ENCODE results near the gene HEPACAM2.

Gene HEPACAM2

DNA sequence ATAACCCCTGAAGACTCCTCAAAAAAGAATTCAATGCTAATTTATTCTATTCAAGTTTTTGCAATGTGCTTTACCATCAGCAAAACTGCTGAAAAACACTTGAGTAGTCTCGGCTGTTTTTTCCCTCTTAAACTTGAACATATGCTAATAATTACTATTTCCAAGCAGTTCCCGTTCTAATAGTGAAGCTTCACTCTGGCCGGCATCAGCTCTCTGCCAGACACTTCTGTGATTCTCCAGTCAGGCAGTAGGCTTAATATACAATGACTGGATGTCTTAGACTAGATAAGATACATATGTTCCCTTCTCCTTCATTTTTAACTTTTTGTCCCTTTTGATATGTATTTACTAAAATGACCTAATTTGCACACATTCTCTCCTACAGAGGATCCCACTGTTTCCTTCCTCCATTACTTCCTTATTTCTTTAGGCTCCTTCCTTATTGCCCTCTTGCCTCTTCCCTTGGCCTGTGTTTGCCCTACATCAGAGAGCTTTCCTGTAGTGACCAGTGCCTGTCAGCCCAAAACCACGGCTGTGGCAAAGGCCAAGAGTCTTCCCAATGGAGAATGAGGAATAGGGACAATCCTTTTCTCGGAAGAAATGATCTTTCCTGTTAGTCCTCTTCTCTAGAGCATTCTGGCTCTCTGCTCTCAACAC lies 23.5 kb downstream of the HEPACAM2 start:
- DNase-seq, result no peak

DNA sequence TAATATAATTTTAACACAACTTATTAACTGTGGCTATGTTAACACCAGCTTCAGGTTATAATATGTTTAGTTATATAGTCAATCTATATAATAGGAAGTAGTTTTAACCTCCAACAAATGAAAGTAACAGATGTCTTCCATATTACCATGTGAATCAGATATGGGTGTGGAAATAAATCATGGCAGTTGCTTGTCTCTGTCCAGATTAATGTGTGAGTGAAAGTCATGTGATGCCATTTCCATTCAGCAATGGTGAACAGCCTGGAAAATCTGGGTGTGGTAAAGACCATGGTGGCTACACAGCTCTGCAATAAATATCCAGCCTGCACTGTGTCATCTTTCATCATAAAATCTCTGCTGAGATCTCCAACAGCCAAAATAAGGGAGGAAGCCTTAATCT lies 27.8 kb downstream of the HEPACAM2 start:
- DNase-seq, result no peak

DNA sequence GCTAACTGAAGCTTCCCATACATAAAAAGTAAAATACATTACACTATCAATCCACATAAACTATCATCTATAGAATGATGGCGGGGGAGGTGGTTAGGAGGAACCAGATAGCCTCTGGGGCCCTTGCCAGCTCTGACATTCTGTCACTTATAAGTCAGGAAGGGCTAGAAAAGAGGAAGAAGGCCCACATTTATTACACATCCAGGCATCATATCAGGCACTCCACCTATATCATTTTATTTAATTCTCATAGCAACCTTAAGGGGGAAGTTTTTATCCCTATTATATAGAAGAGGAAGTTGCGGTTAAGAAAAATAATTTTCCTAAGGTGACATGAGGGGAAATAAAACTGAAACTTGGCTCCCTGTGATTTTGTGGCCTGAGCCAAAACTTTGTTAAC lies 29.9 kb downstream of the HEPACAM2 start:
- no peak for DNase-seq

DNA sequence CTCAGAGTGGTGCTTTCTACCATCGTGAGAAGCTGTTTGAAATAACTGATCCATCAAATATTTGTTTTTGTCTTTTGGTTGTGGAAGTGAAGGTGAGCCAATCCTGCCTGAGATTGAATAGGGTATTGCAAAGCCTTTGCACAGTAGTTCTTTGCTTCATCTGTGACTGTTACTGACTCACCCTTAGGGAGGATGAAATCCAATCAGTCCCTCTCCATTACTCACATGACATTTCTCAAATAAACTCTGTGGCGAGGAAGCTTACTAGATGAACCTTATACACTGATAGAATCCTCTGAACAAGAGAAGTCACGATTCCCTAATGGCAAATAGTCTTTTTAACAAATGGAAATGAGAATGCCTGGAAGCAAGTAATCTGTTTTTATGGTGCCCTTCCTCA lies 31.9 kb downstream of the HEPACAM2 start:
- DNase-seq, result no peak

DNA sequence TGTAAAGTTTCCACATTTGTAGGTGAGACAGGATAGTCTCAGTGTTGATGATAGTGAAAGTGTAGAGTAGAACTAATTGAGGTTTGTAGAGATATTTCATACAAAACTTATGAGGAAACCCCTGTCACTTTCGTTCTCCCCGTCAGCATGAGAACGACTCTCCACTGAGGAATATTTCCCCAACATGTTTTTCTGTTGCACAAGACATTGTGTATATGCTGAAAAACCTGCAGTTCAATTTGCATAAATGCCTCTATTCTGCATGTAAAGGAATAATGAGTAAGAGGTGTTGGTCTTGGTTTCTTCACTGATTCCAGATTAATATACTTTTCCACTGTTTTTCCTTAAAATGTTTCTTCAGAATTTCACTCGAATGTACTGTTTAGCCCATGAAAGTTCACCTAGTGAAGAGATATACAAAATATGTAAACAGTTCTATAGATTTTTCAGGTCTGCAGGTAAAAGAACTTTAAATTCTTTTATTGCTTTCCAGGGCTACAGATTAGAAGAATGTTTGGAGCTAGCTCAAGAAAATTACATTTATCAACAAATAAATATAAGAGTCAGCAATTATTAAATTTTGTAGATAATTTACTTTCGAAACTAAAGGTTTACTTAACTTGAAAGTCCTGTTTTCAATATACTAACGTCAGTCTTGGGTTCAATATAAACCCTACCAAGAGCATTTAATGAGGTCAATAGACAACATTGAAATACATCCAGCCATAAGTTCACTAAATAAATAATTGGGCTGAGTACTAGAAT lies 37.2 kb downstream of the HEPACAM2 start:
- no peak for DNase-seq

DNA sequence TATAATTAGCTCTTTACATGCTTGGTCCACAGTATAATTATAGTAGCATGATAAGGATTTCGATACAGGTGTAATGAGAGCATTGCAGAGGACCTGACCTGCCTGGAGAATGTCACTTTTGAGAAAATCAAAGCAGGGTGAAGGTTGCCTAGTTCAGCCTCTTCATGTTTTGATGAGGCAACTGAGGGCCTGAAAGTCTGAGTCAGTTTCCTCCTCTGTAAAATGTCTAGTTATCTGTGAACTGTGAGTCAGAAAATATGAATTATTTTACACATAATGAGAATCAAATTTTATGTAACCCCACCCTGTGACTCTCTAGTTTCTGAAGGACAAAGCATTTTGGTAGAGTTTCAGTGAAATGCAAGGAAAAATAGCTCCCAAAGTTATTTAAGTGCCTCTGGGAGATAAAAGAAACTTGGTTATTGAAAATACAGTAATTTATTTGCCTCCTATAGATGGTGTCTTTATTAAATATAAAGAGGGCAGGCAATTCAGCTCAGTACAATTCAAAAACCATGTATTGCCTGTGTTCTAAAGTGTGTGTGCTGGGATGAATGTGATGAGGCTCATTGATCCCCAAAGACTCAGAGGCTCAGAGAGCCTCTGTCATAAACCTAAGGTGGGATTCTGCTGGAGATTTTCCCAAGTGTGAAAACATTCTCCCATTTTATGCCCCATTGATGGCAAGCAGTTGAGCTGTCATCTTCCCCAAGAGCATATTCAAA lies 40.8 kb downstream of the HEPACAM2 start:
- DNase-seq, result no peak

DNA sequence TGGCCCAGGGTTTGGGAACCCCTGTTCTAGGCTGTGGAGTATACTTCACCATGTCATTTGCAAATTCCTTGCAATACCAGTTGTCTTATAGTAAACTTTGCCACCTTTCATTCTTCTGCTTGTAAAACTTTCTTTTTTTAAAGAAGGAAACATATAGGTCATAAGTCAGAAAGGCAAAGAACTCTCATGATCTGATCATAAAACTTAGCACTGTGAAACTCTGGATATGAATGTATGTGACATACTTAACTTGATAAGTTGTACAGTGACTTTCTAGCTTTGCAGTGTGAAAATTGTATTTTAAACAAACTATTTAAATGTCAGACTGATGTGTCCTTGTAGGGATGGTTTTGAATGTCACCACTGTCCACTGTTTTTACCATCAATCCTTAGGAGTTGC lies 47.1 kb downstream of the HEPACAM2 start:
- no peak for DNase-seq

DNA sequence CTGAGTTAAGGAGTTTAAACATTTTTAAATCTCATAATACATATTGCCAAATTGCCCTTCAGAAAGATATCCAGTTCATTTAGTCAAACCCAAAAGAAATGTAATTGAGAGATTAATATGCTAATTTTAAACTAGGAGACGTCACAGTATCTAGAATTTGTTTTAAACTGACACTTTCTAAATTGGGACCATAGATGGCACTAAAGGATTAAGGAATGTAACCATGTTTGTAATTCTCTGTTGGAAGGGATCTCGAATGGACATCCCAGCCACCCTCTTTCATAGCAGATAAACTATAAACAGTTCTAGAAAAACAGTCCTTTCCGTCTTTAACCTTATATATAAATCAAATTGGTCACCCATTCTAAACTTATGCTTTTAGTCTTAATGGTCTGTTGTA lies 48.1 kb downstream of the HEPACAM2 start:
- DNase-seq, result no peak

DNA sequence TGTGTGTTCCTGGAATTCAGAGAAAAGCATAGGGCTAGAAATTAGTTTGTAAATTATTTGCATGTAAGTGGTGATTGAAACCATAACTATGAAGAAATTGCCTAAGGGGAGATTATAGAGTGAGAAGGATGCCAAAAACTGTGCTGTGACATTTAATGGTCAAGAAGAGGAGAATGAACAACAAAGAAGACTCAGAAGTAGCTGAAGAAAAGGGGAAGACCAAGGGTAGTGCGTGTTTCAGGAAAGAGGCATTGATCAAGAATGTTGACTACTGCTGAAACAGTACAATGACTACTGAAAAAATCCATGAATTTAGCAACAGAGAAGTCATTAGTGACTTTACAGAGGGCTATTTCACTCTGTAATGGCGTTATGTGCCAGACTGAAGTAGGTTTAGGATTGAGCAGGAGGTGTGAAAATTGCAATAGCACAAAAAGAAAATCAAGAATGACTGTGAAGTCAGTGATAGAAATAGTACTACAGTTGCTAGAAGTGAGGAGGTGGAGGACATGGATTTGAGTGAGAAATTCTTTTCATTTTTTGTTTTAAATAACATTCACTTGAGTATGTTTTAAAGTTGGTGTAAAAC lies 49.2 kb downstream of the HEPACAM2 start:
- DNase-seq, result no peak

DNA sequence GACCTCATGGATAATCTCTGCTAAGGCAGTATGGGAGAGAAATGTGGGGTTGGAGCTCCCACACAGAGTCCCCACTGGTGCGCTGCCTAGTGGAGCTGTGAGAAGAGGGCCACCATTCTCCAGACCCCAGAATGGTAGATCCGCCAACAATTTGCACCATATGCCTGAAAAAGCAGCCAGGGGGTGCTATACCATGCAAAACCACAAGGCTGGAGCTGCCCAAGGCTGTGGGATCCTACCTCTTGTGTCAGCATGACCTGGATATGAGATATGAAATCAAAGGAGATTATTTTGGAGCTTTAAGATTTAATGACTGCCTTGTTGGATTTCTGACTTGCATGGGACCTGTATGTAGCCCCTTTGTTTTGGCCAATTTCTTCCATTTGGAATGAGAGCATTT lies 51.0 kb downstream of the HEPACAM2 start:
- DNase-seq, result no peak

DNA sequence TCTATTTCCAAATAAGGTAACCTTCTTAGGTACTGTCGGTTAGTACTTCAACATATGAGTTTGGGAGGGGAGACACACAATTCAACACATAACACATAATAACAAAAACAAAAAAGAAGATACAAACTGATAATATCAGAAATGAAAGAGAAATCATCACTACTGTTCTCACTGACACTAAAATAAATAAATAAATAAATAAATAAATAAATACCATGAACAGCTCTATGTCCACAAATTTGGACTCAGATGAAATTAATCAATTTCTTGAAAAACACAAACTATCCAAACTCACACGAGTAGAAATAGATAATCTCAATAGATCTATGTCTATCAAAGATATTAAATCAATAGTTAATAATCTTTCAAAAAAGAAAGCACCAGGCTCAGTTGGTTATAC lies 53.6 kb downstream of the HEPACAM2 start:
- DNase-seq, result no peak

DNA sequence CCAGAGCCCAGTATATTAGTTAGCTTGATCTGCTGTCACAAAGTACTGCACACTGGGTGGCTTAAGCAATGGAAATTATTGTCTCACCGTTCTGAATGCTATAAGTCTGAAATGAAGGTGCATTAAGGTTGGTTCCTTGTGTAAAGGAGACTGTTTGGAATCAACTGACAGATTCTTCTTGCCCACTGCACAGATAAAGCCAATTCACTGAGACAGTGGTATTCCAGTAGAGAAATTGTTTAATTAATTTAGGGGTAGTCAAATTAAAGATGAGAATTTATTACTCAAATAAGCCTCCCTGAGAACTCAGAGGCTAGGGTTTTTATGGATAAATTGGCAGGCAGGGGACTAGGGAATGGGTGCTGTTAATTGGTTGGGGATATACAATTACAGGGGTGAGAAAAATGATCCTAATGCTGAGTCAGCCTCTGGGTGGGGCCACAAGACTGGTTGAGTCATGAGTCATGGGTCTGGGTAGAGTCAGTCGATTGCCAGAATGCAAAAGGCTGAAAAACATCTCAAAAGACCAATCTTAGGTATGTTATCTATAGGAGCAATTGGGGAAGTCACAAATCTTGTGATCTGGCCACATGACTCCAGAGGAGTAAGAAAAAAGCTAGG lies 54.6 kb downstream of the HEPACAM2 start:
- DNase-seq, result no peak

DNA sequence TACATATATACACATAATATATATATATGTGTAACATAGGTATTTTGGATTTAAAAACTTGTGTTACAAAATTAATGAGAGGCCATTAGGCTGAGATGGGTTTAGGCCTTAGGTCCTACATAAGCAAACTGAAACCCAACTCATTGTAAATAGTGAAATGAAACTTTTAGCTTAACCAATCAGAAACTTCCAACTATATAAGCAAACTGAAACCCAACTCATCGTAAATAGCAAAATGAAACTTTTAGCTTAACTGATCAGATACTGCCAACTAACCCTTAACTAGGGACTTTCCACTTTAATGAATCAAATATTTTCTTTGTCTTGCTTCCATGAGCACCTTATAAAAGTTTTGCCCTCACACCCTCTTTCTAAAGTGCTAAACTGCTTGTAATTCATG lies 60.8 kb downstream of the HEPACAM2 start:
- DNase-seq, result no peak

DNA sequence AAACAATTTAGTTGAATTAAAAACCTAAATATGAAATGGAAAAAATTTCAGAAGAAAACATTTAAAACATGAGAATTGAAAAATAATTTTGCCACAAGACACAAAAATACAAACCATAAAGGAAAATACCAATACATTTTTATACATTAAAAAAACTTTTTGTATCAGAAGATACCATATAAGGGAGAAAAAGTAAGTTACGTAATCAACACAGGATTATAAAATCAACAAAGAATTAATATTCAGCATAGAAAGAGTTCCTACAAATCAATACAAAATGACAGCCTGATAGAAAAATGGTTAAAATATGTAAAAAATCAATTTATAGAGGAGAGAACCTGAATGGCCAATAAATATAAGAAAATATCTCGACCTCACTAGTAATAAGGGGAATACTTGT lies 61.5 kb downstream of the HEPACAM2 start:
- no peak for DNase-seq

DNA sequence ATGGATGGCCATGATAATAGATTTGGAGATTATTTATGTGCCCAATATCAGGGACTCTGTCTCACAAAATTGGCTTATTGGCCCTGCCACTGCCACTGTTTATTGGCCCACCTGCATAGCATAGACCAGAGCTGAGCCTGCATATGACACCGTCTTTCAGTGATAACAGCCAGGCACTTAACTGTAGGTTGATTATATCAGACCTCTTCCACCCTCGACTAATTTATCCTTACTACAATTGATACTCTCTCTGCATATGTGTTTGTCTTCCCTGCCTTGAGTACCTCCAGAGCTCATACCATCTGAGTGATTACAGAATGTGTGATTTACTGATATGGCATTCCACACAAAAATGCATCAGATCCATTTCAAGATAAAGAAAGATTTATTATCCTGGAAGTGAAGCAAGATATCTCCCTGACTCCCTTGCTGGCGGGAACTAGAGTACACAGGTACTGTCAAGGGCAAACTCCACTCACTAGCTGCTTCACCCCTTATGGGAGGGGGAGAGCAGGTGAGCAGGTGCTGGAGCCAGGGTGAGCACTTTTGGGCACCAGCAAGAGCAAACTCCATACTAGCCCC lies 65.0 kb downstream of the HEPACAM2 start:
- no peak for DNase-seq

DNA sequence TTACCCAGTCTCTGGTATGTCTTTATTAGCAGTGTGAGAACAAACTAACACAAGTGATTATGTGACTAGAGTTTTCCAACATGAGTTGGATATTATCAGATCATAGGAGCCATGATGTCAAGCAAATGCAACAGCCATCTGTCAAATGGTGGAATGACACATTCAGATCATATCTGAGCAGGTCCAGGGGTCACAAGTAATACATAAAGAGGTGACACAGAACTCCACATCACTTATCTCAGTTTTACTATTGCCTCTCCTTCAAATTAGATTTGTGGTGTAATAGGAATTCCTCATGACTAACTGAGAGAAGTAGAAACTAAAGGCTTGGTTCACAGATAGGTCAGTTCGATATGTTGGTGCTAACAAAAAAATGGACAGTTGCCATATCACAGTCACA lies 65.9 kb downstream of the HEPACAM2 start:
- DNase-seq, result no peak

DNA sequence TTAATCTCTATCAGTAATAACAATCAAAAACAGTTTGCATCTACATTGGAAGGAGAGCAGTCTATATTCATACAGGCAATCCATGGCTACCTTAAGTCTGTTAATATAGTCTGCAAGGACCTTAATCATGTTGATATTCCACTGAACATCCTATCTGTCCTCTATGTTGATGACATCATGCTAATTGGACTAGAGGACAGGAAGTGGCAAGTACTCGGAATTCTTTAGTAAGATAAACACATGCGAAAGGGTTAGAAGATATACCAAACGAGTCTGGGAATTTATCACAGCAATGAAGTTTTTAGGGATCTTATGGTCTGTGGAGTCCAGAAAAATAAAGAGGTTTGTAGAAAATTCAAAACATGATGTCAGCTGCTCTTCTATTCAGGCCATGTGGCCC lies 66.8 kb downstream of the HEPACAM2 start:
- DNase-seq, result no peak

DNA sequence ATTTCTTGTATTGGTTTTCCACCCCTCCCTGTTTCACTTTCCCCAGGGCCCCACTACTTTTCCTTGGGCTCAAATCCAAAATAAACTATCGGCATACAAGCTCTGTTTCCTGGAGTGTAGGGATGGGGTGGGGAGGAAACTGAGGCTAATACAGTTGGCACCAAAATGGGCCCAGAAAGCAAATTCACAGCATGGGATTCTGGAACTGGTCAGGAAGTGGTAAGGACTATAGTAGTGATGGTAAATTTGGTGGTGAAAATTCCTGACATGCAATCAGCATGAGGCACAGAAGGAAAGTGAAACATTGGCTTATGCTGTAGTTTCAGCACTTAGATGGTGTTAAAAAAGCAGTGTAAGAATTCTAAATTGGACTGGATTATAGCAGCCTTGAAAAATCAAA lies 69.4 kb downstream of the HEPACAM2 start:
- DNase-seq, result no peak

DNA sequence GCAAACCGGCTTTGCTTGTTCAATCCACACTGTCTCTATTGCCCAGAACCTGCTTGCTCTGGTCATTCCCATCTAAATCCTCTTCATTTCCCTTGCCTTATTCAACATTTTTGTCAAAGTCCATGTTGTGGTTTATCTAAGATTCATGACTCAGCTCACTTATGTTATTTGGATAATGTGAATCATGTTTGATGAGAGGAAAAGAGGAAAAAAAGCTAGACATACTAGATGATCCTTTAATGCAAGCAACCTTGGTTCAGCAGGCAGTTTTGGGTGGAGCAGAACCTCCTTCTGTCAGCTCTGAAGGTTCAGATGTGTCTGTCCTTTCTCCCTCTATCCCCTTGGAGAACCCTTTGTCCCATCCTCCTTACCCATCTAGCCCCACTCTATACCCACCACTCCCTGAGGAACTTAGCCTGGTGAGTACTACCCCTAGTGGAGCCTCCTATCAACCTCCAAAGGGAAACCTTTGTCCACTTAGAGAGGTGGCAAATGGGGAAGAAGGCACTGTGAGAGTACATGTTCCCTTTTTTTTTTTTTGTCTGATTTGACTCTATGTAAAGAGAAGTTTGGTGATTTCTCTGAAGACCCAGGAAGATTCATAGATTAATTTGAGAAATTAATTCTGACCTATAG lies 76.0 kb downstream of the HEPACAM2 start:
- no peak for DNase-seq

DNA sequence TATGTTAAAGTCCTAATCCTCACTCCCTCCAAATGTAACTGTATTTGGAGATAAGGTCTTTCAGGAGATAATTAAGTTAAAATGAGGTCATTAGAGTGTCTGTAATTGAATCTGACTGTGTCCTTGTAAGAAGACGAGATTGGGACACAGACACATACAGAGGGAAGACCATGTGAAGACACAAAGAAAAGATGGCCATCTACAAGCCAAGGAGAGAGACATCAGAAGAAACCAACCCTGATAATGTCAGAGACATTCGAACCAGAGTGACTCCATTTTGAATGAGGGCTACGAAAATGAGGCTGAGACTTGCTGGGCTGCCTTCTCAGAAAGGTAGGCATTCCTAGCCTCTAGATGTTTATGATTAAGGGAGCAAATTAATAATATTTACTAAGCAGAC lies 77.5 kb downstream of the HEPACAM2 start:
- no peak for DNase-seq

DNA sequence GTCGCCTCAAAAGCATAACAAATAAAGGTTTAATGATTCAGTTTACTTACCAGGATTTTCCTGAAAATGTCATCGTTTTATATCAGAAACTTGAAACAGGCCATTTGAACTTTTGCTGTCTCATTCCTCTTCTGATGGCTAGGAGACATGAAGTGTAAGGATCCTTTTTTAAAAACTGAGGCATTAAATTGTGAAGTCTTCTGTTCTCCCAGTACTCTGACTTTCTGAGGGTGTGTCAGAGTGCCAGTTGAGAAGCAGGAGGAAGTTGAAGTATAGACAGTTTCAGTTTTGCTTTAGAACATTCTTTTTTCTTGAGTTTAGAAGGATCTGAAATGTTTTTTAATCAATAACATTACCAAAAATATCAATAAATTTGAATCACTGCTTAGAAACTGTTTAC lies 78.1 kb downstream of the HEPACAM2 start, which contains the start of gene SAMD9L:
Gene SAMD9L, minus strand, starts transcription at position 242 of the 400 bp plus-strand sequence. CDS start 12,414 bp downstream, outside the sequence.
- DNase-seq, result peak; percentile 24

DNA sequence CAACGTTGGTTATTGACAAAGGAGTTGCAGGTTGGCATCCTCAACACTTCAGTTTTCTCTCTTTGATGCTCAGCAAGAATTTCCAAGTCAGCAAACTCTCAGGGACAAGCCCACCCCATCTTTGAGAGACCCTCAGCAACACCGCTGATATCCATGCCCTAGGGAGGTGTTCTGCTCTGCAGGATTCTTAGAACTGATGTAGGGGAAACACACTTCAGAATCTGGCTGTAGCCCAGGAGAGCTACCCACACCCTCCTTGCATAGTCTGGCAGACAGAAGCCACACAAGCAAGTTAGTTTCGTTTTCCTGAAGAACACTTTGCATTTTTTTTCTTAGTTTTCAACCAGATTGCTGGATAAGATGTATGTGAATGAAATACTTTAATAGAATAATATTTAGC lies 78.9 kb downstream of the HEPACAM2 start:
- DNase-seq, result peak; percentile 51
